HL-60/S4 treated with phorbol 12-myristate 13-acetate at 8.2 ng/mL for 4 days and 3 days (cell line): ENCODE measurements around the gene BCAP29.
"Not testable (repeated sequence)": the region's sequence is repeated elsewhere in the genome, so short reads cannot be mapped to it uniquely, and the experiment has no call there.

Experiments
- in situ Hi-C: fragments of 300-500 bp; cut with MboI; formaldehyde crosslinking; loops from 2 replicates; pipeline ENCODE4 v1.15.0; 2022; ENCODE audit warnings: low sequenced_read_pairs

BCAP29 gene

GRCh38 chr7:107615910-107616680, 36.0 kb downstream of the BCAP29 start:
- in situ Hi-C loops: no loop called here

GRCh38 chr7:107622429-107622828, 42.4 kb downstream of the BCAP29 start:
- in situ Hi-C loops: no loop called here

GRCh38 chr7:107622894-107623293, 42.8 kb downstream of the BCAP29 start:
- in situ Hi-C loops: no loop called here

GRCh38 chr7:107627002-107627401, 47.0 kb downstream of the BCAP29 start:
- in situ Hi-C loops: no loop called here

GRCh38 chr7:107628461-107629064, 48.5 kb downstream of the BCAP29 start:
- in situ Hi-C loops: no loop called here

- in situ Hi-C loops: no loop called here
Measured at GRCh38 chr7:107630342-107630741, 50.3 kb downstream of the BCAP29 start.

- in situ Hi-C loops: no loop called here
Measured at GRCh38 chr7:107631588-107632491, 51.8 kb downstream of the BCAP29 start.

GRCh38 chr7:107632492-107632865, 52.4 kb downstream of the BCAP29 start:
- in situ Hi-C loops: no loop called here

- in situ Hi-C loops: no loop called here
Measured at GRCh38 chr7:107638594-107638993, 58.5 kb downstream of the BCAP29 start.

GRCh38 chr7:107639070-107639469, 59.0 kb downstream of the BCAP29 start:
- in situ Hi-C loops: not testable (repeated sequence)

- in situ Hi-C loops: no loop called here
Measured at GRCh38 chr7:107641676-107642075, 61.6 kb downstream of the BCAP29 start.

- in situ Hi-C loops: no loop called here
Measured at GRCh38 chr7:107642501-107642900, 62.5 kb downstream of the BCAP29 start.

GRCh38 chr7:107643407-107643806, 63.4 kb downstream of the BCAP29 start:
- in situ Hi-C loops: no loop called here

GRCh38 chr7:107643938-107644308, 63.9 kb downstream of the BCAP29 start:
- in situ Hi-C loops: no loop called here

GRCh38 chr7:107644309-107644974, 64.4 kb downstream of the BCAP29 start:
- in situ Hi-C loops: no loop called here

- in situ Hi-C loops: no loop called here
Measured at GRCh38 chr7:107652642-107653041, 72.6 kb downstream of the BCAP29 start.

- in situ Hi-C loops: no loop called here
Measured at GRCh38 chr7:107658467-107658866, 78.4 kb downstream of the BCAP29 start.

- in situ Hi-C loops: no loop called here
Measured at GRCh38 chr7:107659666-107660065, 79.6 kb downstream of the BCAP29 start.

- in situ Hi-C loops: no loop called here
Measured at GRCh38 chr7:107660381-107661080, 80.5 kb downstream of the BCAP29 start, which contains the start of gene SLC26A4. Gene SLC26A4 (plus strand): TSS chr7:107660828. CDS start chr7:107661642, 814 bp downstream.

- in situ Hi-C loops: no loop called here
Measured at GRCh38 chr7:107661081-107661864, 81.2 kb downstream of the BCAP29 start.
